AG04449 (cell line): ENCODE results near the gene GLB1L3.

Experiments
- CTCF ChIA-PET: fragments of 350-600 bp; formaldehyde crosslinking; extraction: SDS; loops from one replicate; lab custom pipeline; 2021; ENCODE audit warnings: antibody characterized with exemption; lab: Yijun Ruan, JAX
- POLR2A ChIA-PET: fragments of 400-600, 350-600 bp; formaldehyde crosslinking; extraction: SDS; loops from one replicate; lab custom pipeline; 2020; ENCODE audit warnings: antibody characterized with exemption, inconsistent platforms; lab: Yijun Ruan, JAX
- DNase-seq: peaks from one replicate; pipeline ENCODE4 v3.0.0-alpha.2; 2010; ENCODE audit warnings: low read depth, low spot score
- H3K4me3 ChIP-seq: 2 replicates; pipeline ENCODE4 v1.5.1; 2011; ENCODE audit warnings: low read depth, mild to moderate bottlenecking, control low read depth, low read length
- TF ChIP-seq, protein P1 (sequence below): IDR thresholded peaks from one replicate; pipeline ENCODE4 v1.5.1; 2011; ENCODE audit warnings: mild to moderate bottlenecking, moderate library complexity, low read length, control low read depth, inconsistent platforms; ENCODE audit not compliant: insufficient read depth; ENCODE audit errors: missing control alignments

Gene GLB1L3

DNA sequence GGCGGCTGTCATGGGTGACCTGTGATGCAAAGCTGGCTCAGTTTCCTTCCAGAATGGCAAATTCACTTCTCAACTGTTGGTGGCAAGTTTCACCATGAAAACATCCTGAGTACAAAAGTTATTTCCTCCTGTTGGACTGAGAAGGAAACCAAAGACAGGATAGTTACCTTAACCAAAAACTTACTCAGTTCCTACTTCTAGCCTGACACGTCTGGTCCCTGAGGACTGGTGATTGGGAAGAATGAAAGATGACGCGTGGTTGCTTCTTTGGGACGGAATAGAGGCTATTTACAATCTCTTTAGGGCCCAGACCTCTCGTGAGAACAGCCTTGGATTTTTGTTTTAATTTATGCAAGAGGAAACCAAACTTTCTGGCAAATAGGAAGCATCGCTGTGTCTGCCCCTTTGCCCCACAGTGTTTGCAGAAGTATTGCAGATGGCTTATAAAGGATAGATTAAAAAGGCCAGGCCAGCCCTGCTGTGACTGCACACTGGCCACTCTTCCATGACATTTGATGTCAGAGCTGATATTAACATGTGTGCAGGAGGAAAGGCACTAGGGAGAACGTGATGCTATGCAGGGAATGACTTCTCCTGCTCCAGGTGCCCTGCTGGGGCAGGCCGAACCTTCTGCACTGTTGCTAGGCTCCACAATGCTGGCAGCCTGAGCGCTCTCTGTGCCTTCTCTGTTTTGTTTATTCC, 44.1 kb upstream of the GLB1L3 start:
- ChIA-PET CTCF (no interaction called here), POLR2A (no interaction called here)
- no peak overlapping the region for H3K4me3 ChIP-seq
- no peak for DNase-seq
- TF ChIP-seq, protein P1, sequence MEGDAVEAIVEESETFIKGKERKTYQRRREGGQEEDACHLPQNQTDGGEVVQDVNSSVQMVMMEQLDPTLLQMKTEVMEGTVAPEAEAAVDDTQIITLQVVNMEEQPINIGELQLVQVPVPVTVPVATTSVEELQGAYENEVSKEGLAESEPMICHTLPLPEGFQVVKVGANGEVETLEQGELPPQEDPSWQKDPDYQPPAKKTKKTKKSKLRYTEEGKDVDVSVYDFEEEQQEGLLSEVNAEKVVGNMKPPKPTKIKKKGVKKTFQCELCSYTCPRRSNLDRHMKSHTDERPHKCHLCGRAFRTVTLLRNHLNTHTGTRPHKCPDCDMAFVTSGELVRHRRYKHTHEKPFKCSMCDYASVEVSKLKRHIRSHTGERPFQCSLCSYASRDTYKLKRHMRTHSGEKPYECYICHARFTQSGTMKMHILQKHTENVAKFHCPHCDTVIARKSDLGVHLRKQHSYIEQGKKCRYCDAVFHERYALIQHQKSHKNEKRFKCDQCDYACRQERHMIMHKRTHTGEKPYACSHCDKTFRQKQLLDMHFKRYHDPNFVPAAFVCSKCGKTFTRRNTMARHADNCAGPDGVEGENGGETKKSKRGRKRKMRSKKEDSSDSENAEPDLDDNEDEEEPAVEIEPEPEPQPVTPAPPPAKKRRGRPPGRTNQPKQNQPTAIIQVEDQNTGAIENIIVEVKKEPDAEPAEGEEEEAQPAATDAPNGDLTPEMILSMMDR, result no peak

DNA sequence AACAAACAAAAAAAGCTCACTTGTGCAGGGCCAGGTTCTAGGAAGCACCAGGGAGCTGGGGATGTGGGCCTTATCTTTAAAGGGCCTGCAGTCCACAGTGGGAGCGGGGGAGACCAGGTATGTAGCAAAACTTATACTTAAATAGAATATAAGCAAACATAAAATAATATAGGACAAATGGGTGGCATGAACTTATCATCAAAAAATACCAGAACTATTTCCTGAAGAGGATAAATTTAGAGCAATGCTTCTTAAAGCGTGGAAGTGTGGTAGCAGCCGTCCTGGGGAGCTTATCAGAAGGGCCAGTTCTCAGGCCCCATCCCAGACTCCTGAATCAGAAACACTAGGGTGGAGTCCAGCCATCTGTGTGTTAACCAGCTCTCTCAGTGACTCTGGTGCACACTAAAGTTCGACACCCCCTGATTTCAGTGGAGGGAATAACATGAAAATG, 42.4 kb upstream of the GLB1L3 start:
- POLR2A ChIA-PET, result no interaction called here
- no peak for DNase-seq
- CTCF ChIA-PET, result interaction anchor here (0.9 to 2.0 kb wide), 4 partner anchors 9 to 29 kb away, joined by 3 to 7 read pairs (median 4); partner anchors contain the start of genes NCAPD3 and VPS26B
- no peak overlapping the region for H3K4me3 ChIP-seq
- TF ChIP-seq, protein P1, result no peak

DNA sequence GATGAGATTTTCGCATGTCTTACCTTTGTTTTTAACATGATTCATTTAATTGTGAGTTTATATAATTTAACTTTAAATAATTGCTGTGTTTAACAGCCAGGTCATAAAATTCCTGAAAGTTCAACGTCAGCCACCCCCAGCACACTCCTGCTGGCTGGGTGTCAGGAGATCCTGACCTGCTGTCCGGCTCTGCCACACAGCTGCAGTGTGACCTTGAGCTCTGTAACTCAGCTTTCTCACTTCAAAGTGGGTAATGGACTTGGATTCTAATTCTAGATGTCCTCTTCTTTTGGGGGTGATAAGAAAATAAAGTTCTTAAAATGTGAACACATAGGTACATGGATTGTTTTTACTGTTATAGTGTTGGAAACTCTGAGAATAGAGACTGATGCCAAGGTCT, 40.8 kb upstream of the GLB1L3 start:
- ChIA-PET POLR2A (no interaction called here), CTCF (interaction anchor here (0.8 to 2.0 kb wide), 2 partner anchors 8 to 9 kb away, joined by 3 to 7 read pairs; no protein-coding TSS in a partner anchor)
- TF ChIP-seq, protein P1, result no peak
- no peak for DNase-seq
- H3K4me3 ChIP-seq, result no peak overlapping the region

DNA sequence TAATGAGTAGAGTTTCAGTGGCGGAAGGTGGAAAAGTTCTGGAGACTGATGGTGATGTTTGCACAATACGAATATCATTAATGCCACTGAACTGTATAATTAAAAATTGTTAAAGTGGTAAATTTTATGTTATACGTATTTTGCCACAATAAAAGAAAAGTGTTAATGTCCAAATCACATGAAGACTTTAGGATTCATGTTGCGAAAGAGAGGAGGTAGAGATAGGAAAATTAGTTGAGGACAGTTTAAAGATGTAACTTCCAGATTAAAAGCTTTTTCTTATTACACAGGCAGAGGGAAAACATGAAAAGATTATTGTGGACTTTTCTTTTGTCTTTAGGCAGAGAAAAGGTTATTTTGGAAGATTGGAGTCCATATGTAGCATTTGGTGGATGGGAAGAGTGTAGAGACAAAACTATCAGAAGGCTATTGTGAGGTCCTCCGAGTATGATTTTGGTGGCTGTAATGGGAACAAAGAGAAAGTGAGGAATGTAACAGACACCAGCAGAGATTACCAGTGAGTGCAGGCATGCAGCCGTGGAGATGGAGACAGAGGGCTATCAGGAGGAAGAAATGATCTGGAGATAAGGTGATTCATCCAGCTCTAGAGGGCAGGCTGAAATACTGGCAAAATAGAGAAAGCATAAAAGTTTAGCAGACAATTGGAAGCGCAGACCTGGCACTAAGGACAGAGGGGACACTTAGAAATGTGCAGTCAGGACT, 39.2 kb upstream of the GLB1L3 start:
- CTCF ChIA-PET, result interaction anchor here (0.8 to 2.0 kb wide), 2 partner anchors 20 to 25 kb away, joined by 3 to 7 read pairs; no protein-coding TSS in a partner anchor
- TF ChIP-seq, protein P1, result no peak
- DNase-seq, result no peak
- POLR2A ChIA-PET, result no interaction called here
- no peak overlapping the region for H3K4me3 ChIP-seq

DNA sequence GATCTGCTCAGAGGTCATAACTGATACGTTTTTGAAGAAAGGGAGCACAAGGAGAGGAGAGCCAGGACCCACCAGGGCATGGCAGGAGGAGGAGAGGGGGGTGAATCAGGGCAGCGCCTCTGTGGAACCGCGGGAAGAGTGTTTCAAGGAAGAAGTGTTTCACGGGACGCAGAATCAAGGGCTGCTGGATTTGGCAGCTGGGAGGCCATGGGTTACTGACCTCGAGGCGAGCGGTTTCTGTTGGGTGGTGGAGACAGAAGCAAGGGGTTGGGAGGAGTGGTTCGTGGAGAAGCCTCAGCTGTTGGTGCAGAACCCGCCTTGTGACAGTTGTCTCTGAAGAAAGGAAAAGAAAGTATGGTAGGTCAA, 38.6 kb upstream of the GLB1L3 start:
- no peak overlapping the region for H3K4me3 ChIP-seq
- TF ChIP-seq, protein P1, result no peak
- no peak for DNase-seq
- ChIA-PET POLR2A (no interaction called here), CTCF (interaction anchor here (0.8 to 2.0 kb wide), 2 partner anchors 19 to 24 kb away, joined by 3 to 7 read pairs; no protein-coding TSS in a partner anchor)

DNA sequence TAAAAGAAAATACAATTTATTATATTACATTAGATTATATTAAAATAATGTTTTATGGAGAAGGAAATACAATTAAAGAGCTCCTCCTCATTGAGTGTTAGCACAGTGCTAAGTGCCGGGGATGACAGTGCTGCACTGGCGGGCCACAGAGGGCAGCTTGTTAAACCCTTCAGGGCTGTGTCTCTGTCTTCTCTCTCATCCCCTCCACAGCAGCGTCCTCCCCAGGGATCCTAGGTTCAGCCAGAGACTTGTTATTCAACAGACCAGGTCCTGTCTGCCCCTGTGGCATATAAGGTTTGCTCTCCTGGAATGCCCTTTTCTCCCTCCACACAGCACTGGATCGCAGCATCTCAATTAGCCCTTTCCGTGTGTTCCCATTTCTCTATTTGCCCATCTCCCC, 37.2 kb upstream of the GLB1L3 start:
- ChIA-PET POLR2A (no interaction called here), CTCF (interaction anchor here (0.8 to 1.5 kb wide), 6 partner anchors 9 to 189 kb away, joined by 3 to 5 read pairs (median 3); partner anchors contain the start of gene VPS26B)
- no peak overlapping the region for H3K4me3 ChIP-seq
- DNase-seq, result no peak
- TF ChIP-seq, protein P1, result no peak
